T-helper 2 cell treated with Interferon-gamma antibody and Interleukin-4, amounts not matched to agents 5 μg/mL and 100 μg/mL, for 36 hours (primary cell): ENCODE data around the gene SH2D1A.
A peak's percentile ranks its signal among the peaks of the same experiment; 100 is the strongest.
"Not testable (repeated sequence)": the region's sequence is repeated elsewhere in the genome, so short reads cannot be mapped to it uniquely, and the experiment has no call there.

Experiments used
- DNase-seq: peaks from one replicate; pipeline ENCODE4 v3.0.0; 2021; ENCODE audit warnings: low spot score
- H3K27ac Mint-ChIP-seq: one replicate; pipeline ENCODE4 v1.8.0; 2021; ENCODE audit warnings: mild to moderate bottlenecking, mixed read lengths
- H3K27me3 Mint-ChIP-seq: one replicate; pipeline ENCODE4 v1.8.0; 2021; ENCODE audit warnings: low read depth, mixed read lengths
- H3K36me3 Mint-ChIP-seq: one replicate; pipeline ENCODE4 v1.8.0; 2021; ENCODE audit warnings: low read depth, mixed read lengths
- H3K4me1 Mint-ChIP-seq: one replicate; pipeline ENCODE4 v1.8.0; 2021; ENCODE audit warnings: low read depth, mixed read lengths
- H3K4me3 Mint-ChIP-seq: one replicate; pipeline ENCODE4 v1.8.0; 2022; ENCODE audit warnings: mild to moderate bottlenecking, moderate library complexity, mixed read lengths
- H3K9me3 Mint-ChIP-seq: one replicate; pipeline ENCODE4 v1.8.0; 2021; ENCODE audit warnings: mixed read lengths

Gene SH2D1A

DNA sequence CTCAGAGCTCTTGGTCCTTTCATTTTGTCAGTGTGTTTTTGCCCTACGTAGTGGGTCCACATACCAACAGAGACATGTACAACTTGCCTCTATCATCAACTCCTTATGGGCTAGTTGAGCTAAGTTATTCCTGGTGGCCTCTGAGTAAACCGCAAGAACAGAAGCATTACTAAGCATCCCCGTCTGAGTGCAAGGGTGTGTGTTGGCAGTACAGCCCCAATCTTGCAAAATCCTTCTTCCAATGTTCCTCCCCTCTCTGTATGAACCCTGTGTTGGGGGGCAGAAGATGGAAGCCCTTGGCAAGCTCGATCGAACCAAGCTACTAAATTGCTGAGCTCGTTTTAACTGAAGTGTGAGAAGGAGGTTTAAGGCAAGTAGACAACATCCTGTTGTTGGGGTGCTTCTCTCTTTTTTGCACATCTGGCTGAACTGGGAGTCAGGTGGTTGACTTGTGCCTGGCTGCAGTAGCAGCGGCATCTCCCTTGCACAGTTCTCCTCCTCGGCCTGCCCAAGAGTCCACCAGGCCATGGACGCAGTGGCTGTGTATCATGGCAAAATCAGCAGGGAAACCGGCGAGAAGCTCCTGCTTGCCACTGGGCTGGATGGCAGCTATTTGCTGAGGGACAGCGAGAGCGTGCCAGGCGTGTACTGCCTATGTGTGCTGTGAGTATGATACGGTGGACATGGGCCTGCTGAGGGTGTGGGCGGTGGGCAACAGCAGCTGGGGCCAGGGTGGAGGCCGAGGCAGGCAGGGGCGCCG, at the start of gene SH2D1A:
Gene SH2D1A, plus strand, starts transcription at position 447 of the 760 bp plus-strand sequence. Its CDS starts 80 bp downstream, at position 527.
- peaks cover 43% of the 10 kb centered on the region for H3K4me1 Mint-ChIP-seq
- peak within 1 kb of the TSS; percentile 97 for H3K27ac Mint-ChIP-seq
- H3K36me3 Mint-ChIP-seq = peaks cover 13% of the 10 kb centered on the region
- DNase-seq = no peak
- H3K4me3 Mint-ChIP-seq = peak within 1 kb of the TSS; percentile 96
- no peaks in the 10 kb centered on the region for H3K27me3 Mint-ChIP-seq
- no peaks in the 10 kb centered on the region for H3K9me3 Mint-ChIP-seq

DNA sequence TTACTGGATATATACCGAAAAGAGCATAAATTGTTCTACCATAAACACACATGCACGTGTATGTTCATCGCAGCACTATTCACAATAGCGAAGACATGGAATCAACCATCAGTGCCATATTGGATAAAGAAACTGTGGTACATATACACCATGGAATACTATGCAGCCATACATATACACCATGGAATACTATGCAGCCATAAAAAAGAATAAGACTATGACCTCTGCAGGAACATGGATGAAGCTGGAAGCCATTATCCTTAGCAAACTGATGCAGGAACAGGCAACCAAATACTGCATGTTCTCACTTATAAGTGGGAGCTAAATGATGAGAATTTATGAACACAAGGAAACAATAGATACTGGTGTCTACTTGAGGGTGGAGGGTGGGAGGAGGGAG, 47.0 kb upstream of the SH2D1A start:
- H3K4me3 Mint-ChIP-seq, H3K9me3 Mint-ChIP-seq, H3K27me3 Mint-ChIP-seq, H3K27ac Mint-ChIP-seq, H3K36me3 Mint-ChIP-seq, DNase-seq: not testable (repeated sequence)
- peaks cover 15% of the 10 kb centered on the region for H3K4me1 Mint-ChIP-seq

- no peaks in the 10 kb centered on the region for H3K27me3 Mint-ChIP-seq
- no peak for DNase-seq
- H3K4me3 Mint-ChIP-seq = no peak overlapping the region
- H3K36me3 Mint-ChIP-seq = peaks cover 1% of the 10 kb centered on the region
- H3K27ac Mint-ChIP-seq = peak overlapping the region; percentile 5
- H3K4me1 Mint-ChIP-seq = peaks cover 15% of the 10 kb centered on the region
- H3K9me3 Mint-ChIP-seq = no peaks in the 10 kb centered on the region
Measured at GRCh38 chrX:124300405-124300804, 46.0 kb upstream of the SH2D1A start.

- H3K27me3 Mint-ChIP-seq = no peaks in the 10 kb centered on the region
- H3K36me3 Mint-ChIP-seq = peaks cover 1% of the 10 kb centered on the region
- H3K4me1 Mint-ChIP-seq = peaks cover 4% of the 10 kb centered on the region
- no peak overlapping the region for H3K27ac Mint-ChIP-seq
- no peak for DNase-seq
- H3K4me3 Mint-ChIP-seq = no peak overlapping the region
- H3K9me3 Mint-ChIP-seq = peaks cover 4% of the 10 kb centered on the region
Measured at GRCh38 chrX:124307253-124307907, 39.0 kb upstream of the SH2D1A start.

GRCh38 chrX:124325732-124326131, 20.6 kb upstream of the SH2D1A start:
- H3K27ac Mint-ChIP-seq = no peak overlapping the region
- no peaks in the 10 kb centered on the region for H3K27me3 Mint-ChIP-seq
- H3K36me3 Mint-ChIP-seq = peaks cover 2% of the 10 kb centered on the region
- H3K9me3 Mint-ChIP-seq = no peaks in the 10 kb centered on the region
- no peak overlapping the region for H3K4me3 Mint-ChIP-seq
- peaks cover 6% of the 10 kb centered on the region for H3K4me1 Mint-ChIP-seq
- no peak for DNase-seq

DNA sequence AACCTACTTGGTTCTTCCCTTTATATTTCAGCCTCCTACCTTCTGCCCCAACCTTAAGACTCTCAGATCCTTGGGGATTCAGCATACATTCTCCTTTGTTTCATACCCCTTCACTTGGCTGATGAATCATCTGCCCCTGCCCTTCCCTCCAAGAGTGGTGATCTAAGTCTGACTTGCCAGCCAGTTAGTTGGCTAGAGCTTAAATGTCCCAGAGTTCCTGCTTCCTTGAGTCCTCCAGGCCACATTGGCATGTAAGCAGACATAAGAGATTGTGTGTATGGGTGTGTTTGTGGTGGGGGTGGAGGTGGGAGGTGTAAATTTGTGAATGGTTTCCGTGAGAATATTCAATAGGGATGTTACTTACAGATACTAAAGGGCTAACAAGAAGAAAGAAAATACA, 17.6 kb upstream of the SH2D1A start:
- Mint-ChIP-seq H3K27ac (peak overlapping the region; percentile 26), H3K9me3 (no peaks in the 10 kb centered on the region), H3K27me3 (no peaks in the 10 kb centered on the region), H3K36me3 (peaks cover 2% of the 10 kb centered on the region), H3K4me3 (no peak overlapping the region), H3K4me1 (peaks cover 11% of the 10 kb centered on the region)
- DNase-seq = no peak

DNA sequence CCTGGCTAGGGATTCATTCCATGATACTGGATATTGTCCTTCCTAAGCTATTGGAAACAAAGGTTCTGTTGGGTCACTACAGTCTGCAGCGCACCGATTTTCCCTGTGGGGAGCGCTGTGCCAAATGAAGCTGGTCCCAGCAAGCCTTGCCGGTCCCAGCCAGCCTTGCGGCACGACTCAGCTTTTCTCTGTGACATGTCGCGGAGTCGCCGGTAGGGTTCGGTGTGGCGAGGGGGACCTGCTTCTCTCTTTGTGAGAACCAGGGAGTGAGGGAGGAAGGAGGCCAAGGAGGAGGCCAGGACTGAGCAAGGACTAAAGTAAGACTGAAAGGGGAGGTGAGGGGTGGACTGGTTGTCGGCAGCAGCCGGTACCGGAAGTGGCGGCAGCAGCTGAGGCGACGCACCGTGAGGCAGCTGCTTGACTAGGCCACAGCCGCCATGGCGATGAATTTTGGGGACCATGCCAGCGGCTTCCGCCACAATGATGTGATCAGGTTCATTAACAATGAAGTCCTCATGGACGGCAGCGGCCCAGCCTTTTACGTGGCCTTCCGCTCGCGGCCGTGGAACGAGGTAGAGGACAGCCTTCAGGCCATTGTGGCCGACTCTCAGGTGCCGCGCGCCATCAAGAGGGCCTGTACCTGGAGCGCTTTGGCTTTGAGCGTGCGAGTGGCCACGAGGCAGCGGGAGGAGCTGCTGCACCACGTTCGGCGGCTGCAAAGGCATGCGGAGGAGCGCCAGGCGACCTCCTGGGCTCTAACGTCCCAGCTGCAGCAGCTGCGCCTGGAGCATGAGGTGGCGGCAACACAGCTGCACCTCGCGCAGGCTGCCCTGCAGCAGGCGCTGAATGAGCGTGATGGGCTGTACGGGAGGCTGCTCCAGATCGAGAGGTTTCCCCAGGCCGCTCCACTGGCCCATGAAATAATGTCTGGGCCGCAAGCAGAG, 13.6 kb upstream of the SH2D1A start, which contains the start of gene TEX13D:
Gene TEX13D, plus strand, starts transcription at position 180 of the 944 bp plus-strand sequence. Its CDS starts 258 bp downstream, at position 438.
- Mint-ChIP-seq H3K27ac (no peak within 1 kb of the TSS), H3K9me3 (no peaks in the 10 kb centered on the region), H3K27me3 (no peaks in the 10 kb centered on the region), H3K4me3 (no peak within 1 kb of the TSS), H3K36me3 (no peaks in the 10 kb centered on the region), H3K4me1 (peaks cover 25% of the 10 kb centered on the region)
- DNase-seq = no peak

GRCh38 chrX:124333862-124334261, 12.5 kb upstream of the SH2D1A start:
- Mint-ChIP-seq H3K4me1 (peaks cover 25% of the 10 kb centered on the region), H3K9me3 (no peaks in the 10 kb centered on the region), H3K4me3 (no peak overlapping the region), H3K27me3 (no peaks in the 10 kb centered on the region), H3K36me3 (no peaks in the 10 kb centered on the region), H3K27ac (no peak overlapping the region)
- no peak for DNase-seq

DNA sequence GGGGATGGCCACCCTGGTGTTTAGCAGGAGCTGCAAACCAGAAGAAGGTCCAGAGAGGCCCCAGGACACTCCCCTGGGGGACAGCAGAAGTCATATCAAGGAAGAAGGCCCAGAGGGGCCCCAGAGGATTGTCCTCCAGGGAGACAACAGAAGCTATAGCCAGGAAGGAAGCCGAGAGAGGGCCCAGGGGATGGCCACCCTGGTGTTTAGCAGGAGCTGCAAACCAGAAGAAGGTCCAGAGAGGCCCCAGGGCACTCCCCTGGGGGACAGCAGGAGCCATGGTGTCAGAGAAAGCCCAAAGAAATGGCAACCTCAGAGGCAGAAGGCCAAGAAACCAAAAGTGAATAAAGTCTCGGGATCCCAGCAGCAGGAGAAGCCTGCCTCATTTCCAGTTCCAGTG, 11.8 kb upstream of the SH2D1A start:
- not testable (repeated sequence) for H3K9me3 Mint-ChIP-seq, H3K27me3 Mint-ChIP-seq, H3K27ac Mint-ChIP-seq, H3K36me3 Mint-ChIP-seq, DNase-seq, H3K4me3 Mint-ChIP-seq
- peaks cover 29% of the 10 kb centered on the region for H3K4me1 Mint-ChIP-seq

- Mint-ChIP-seq H3K27ac (peak overlapping the region; percentile 3), H3K9me3 (no peaks in the 10 kb centered on the region), H3K4me1 (peaks cover 28% of the 10 kb centered on the region), H3K27me3 (no peaks in the 10 kb centered on the region), H3K4me3 (no peak overlapping the region), H3K36me3 (no peaks in the 10 kb centered on the region)
- no peak for DNase-seq
Measured at GRCh38 chrX:124335598-124335997, 10.8 kb upstream of the SH2D1A start.

- DNase-seq = no peak
- Mint-ChIP-seq H3K27ac (no peak overlapping the region), H3K4me1 (peaks cover 43% of the 10 kb centered on the region), H3K27me3 (no peaks in the 10 kb centered on the region), H3K36me3 (no peaks in the 10 kb centered on the region), H3K9me3 (no peaks in the 10 kb centered on the region), H3K4me3 (no peak overlapping the region)
Measured at GRCh38 chrX:124337916-124338315, 8.4 kb upstream of the SH2D1A start.

- Mint-ChIP-seq H3K27me3 (no peaks in the 10 kb centered on the region), H3K36me3 (no peaks in the 10 kb centered on the region), H3K4me1 (peaks cover 50% of the 10 kb centered on the region), H3K27ac (no peak overlapping the region), H3K4me3 (no peak overlapping the region), H3K9me3 (no peaks in the 10 kb centered on the region)
- no peak for DNase-seq
Measured at GRCh38 chrX:124338733-124339514, 7.4 kb upstream of the SH2D1A start.

GRCh38 chrX:124341396-124342132, 4.8 kb upstream of the SH2D1A start:
- peaks cover 58% of the 10 kb centered on the region for H3K4me1 Mint-ChIP-seq
- H3K27me3 Mint-ChIP-seq = no peaks in the 10 kb centered on the region
- H3K9me3 Mint-ChIP-seq = no peaks in the 10 kb centered on the region
- no peak for DNase-seq
- no peaks in the 10 kb centered on the region for H3K36me3 Mint-ChIP-seq
- H3K27ac Mint-ChIP-seq = peak overlapping the region; percentile 91
- peak overlapping the region; percentile 65 for H3K4me3 Mint-ChIP-seq
